H1 (cell line): ENCODE results near the gene SDR39U1. TPM values are rescaled to one million over a fixed set of nuclear protein-coding genes. Genes with fewer than 3 reads are reported as not detected.

Experiments
- CTCF ChIA-PET: fragments of 300-600 bp; sonication (Branson Sonifier 250); formaldehyde crosslinking; loops from one replicate; lab custom pipeline; 2021; ENCODE audit not compliant: partially characterized antibody; lab: Charles Lee
- POLR2A ChIA-PET: fragments of 300-600 bp; sonication (Branson Sonifier 250); formaldehyde crosslinking; loops from one replicate; lab custom pipeline; 2021; ENCODE audit warnings: inconsistent platforms; ENCODE audit not compliant: partially characterized antibody; lab: Charles Lee
- DNase-seq, 2 experiments: peaks; one replicate each; pipeline versions ENCODE4 v3.0.0 to v3.0.0-alpha.2; 2010 to 2022; ENCODE audit warnings: low spot score in 2 of 2, low read depth in 1 of 2, mixed read lengths in 1 of 2
- FAIRE-seq: peaks from 2 replicates; lab custom pipeline; 2011; peaks lifted over from hg19 to GRCh38; lab: Jason Lieb, UNC
- H2AFZ ChIP-seq: 2 replicates; pipeline ENCODE4 v1.8.1; 2012; ENCODE audit warnings: low read length, inconsistent platforms
- H2AK5ac ChIP-seq: 2 replicates; pipeline ENCODE4 v1.6.1; 2013; ENCODE audit warnings: low read depth, low read length
- H2BK120ac ChIP-seq: replicated peaks from 2 replicates; pipeline ENCODE3; 2013; ENCODE audit warnings: low read depth, low read length, inconsistent platforms
- H2BK12ac ChIP-seq: 2 replicates; pipeline ENCODE4 v1.6.1; 2013; ENCODE audit warnings: low read depth, low read length
- H2BK15ac ChIP-seq: 2 replicates; pipeline ENCODE4 v1.6.1; 2013; ENCODE audit warnings: low read length
- H2BK20ac ChIP-seq: 2 replicates; pipeline ENCODE4 v1.6.1; 2013; ENCODE audit warnings: low read length
- H2BK5ac ChIP-seq: 2 replicates; pipeline ENCODE4 v1.6.1; 2013; ENCODE audit warnings: low read depth, low read length
- H3K14ac ChIP-seq: 2 replicates; pipeline ENCODE4 v1.6.1; 2013; ENCODE audit warnings: inconsistent platforms; ENCODE audit not compliant: insufficient read length
- H3K18ac ChIP-seq: 2 replicates; pipeline ENCODE4 v1.6.1; 2013; ENCODE audit warnings: low read length; ENCODE audit errors: extremely low read depth
- H3K23ac ChIP-seq: 2 replicates; pipeline ENCODE4 v1.6.1; 2013; ENCODE audit warnings: inconsistent platforms; ENCODE audit not compliant: insufficient read length
- H3K23me2 ChIP-seq: 2 replicates; pipeline ENCODE4 v1.6.1; 2013; ENCODE audit warnings: low read depth, low read length
- H3K27ac ChIP-seq: 2 replicates; pipeline ENCODE4 v1.6.1; 2011; ENCODE audit warnings: low read depth, low read length, inconsistent platforms
- H3K27me3 ChIP-seq, 4 experiments: replicated peaks in 1 of 4; 1 replicate in 1 of 4; 2 replicates in 3 of 4; pipeline versions ENCODE4 v1.6.1 to v1.8.1; 2011 to 2013; ENCODE audit warnings: low read length in 3 of 4, mild to moderate bottlenecking in 3 of 4, inconsistent platforms in 2 of 4, mixed read lengths in 2 of 4, moderate library complexity in 1 of 4; ENCODE audit not compliant: control insufficient read depth in 3 of 4, insufficient read depth in 3 of 4; ENCODE audit errors: extremely low read depth in 1 of 4
- H3K36me3 ChIP-seq, 4 experiments: 2 replicates each; pipeline versions ENCODE4 v1.6.1 to v1.8.1; 2011 to 2013; ENCODE audit warnings: mild to moderate bottlenecking in 4 of 4, low read length in 3 of 4, moderate library complexity in 2 of 4, control low read depth in 1 of 4, inconsistent platforms in 1 of 4; ENCODE audit not compliant: insufficient read depth in 4 of 4, control insufficient read depth in 2 of 4
- H3K4ac ChIP-seq: replicated peaks from 2 replicates; pipeline ENCODE3; 2013; ENCODE audit warnings: low read length, low read depth, mixed read lengths, inconsistent platforms; ENCODE audit not compliant: insufficient read length
- H3K4me1 ChIP-seq, 4 experiments: replicated peaks in 1 of 4; 1 replicate in 1 of 4; 2 replicates in 3 of 4; pipeline versions ENCODE4 v1.6.1 to v1.8.1; 2011 to 2013; ENCODE audit warnings: low read length in 3 of 4, inconsistent platforms in 2 of 4, mixed read lengths in 1 of 4; ENCODE audit not compliant: insufficient read depth in 4 of 4, control insufficient read depth in 3 of 4
- H3K4me2 ChIP-seq, 2 experiments: 2 replicates each; pipeline versions ENCODE4 v1.6.1 to v1.8.1; 2011 to 2013; ENCODE audit warnings: low read depth in 2 of 2, low read length in 2 of 2, control low read depth in 1 of 2, inconsistent platforms in 1 of 2, mild to moderate bottlenecking in 1 of 2; ENCODE audit not compliant: insufficient read depth in 1 of 2
- H3K4me3 ChIP-seq, 4 experiments: fragments of 200-600, 300-600 bp in 1 of 4; sonication (generic), shearing (Covaris generic), sonication (Bioruptor Twin) in 1 of 4; 2 replicates each; pipeline versions ENCODE4 v1.5.1 to v1.8.1; 2011 to 2016; ENCODE audit warnings: low read length in 4 of 4, low read depth in 3 of 4, control low read depth in 2 of 4, inconsistent platforms in 2 of 4, mild to moderate bottlenecking in 2 of 4, mixed read lengths in 1 of 4, moderate library complexity in 1 of 4; ENCODE audit not compliant: insufficient read depth in 2 of 4; ENCODE audit errors: extremely low read depth in 1 of 4
- H3K56ac ChIP-seq: replicated peaks from 2 replicates; pipeline ENCODE3; 2013; ENCODE audit warnings: low read depth, mild to moderate bottlenecking, mixed read lengths, low read length, inconsistent platforms; ENCODE audit not compliant: insufficient read length
- H3K79me1 ChIP-seq: 2 replicates; pipeline ENCODE4 v1.6.1; 2013; ENCODE audit warnings: low read depth, low read length, control low read depth
- H3K79me2 ChIP-seq, 2 experiments: 2 replicates each; pipeline versions ENCODE4 v1.6.1 to v1.8.1; 2012 to 2013; ENCODE audit warnings: low read length in 2 of 2, mild to moderate bottlenecking in 2 of 2, inconsistent platforms in 1 of 2; ENCODE audit not compliant: insufficient read depth in 2 of 2, control insufficient read depth in 1 of 2
- H3K9ac ChIP-seq, 4 experiments: replicated peaks in 1 of 4; 1 replicate in 1 of 4; 2 replicates in 3 of 4; pipeline versions ENCODE4 v1.6.1 to v1.8.1; 2011 to 2013; ENCODE audit warnings: low read depth in 3 of 4, low read length in 3 of 4, control low read depth in 2 of 4, mild to moderate bottlenecking in 2 of 4, moderate library complexity in 2 of 4, inconsistent platforms in 1 of 4; ENCODE audit errors: extremely low read depth in 1 of 4
- H3K9me3 ChIP-seq, 2 experiments: 2 replicates each; pipeline versions ENCODE4 v1.6.1 to v1.8.1; 2012 to 2013; ENCODE audit warnings: mild to moderate bottlenecking in 2 of 2, moderate library complexity in 2 of 2, control low read depth in 1 of 2, inconsistent platforms in 1 of 2, low read depth in 1 of 2, low read length in 1 of 2, mixed read lengths in 1 of 2; ENCODE audit not compliant: insufficient read depth in 2 of 2
- H4K20me1 ChIP-seq, 2 experiments: replicated peaks in 1 of 2; 2 replicates each; pipeline versions ENCODE3 to v1.8.1; 2011 to 2013; ENCODE audit warnings: inconsistent platforms in 2 of 2, low read length in 2 of 2, mild to moderate bottlenecking in 1 of 2; ENCODE audit not compliant: insufficient read depth in 2 of 2, control insufficient read depth in 1 of 2
- H4K5ac ChIP-seq: 2 replicates; pipeline ENCODE4 v1.6.1; 2013; ENCODE audit warnings: low read length, low read depth, mixed read lengths, inconsistent platforms; ENCODE audit not compliant: insufficient read length
- H4K8ac ChIP-seq: 2 replicates; pipeline ENCODE4 v1.8.0; 2013; ENCODE audit warnings: mild to moderate bottlenecking, moderate library complexity, low read length, inconsistent platforms; ENCODE audit not compliant: insufficient read depth; ENCODE audit errors: extremely low read depth
- H4K91ac ChIP-seq: replicated peaks from 2 replicates; pipeline ENCODE3; 2013; ENCODE audit warnings: low read length, mixed read lengths, inconsistent platforms; ENCODE audit not compliant: insufficient read length
- ASH2L ChIP-seq: fragments of 200-600, 300-600 bp; sonication (generic); IDR thresholded peaks from one replicate; pipeline ENCODE4 v1.7.1; 2017; ENCODE audit warnings: low read length
- CBX8 ChIP-seq: fragments of 300-800, 300-1000 bp; sonication (generic); IDR thresholded peaks from 2 replicates; pipeline ENCODE4 v1.7.1; 2016; ENCODE audit warnings: low read depth, low read length, borderline replicate concordance
- CHD1 ChIP-seq: IDR thresholded peaks from 2 replicates; pipeline ENCODE4 v1.6.1; 2012; ENCODE audit warnings: low read depth, low read length, improper control_type of control experiment
- EGR1 ChIP-seq: IDR thresholded peaks from 2 replicates; pipeline ENCODE4 v1.6.1; 2011; ENCODE audit warnings: low read depth, low read length, borderline replicate concordance
- JUN ChIP-seq: IDR thresholded peaks from 2 replicates; pipeline ENCODE4 v1.6.1; 2011; ENCODE audit warnings: low read depth, mild to moderate bottlenecking, improper control_type of control experiment, low read length
- KDM5A ChIP-seq: fragments of 200-600 bp; IDR thresholded peaks from 2 replicates; pipeline ENCODE4 v1.7.1; 2012; ENCODE audit warnings: mild to moderate bottlenecking, low read length, inconsistent platforms, mixed read lengths
- NANOG ChIP-seq: IDR thresholded peaks from 2 replicates; pipeline ENCODE4 v1.6.1; 2011; ENCODE audit warnings: low read length, low read depth, mild to moderate bottlenecking, inconsistent platforms; ENCODE audit not compliant: insufficient read depth, poor library complexity, severe bottlenecking
- PHF8 ChIP-seq: fragments of 200-600 bp; sonication (generic); conservative IDR thresholded peaks from 2 replicates; pipeline ENCODE4 v1.7.1; 2012; ENCODE audit warnings: low read depth, mild to moderate bottlenecking, inconsistent platforms, low read length, moderate library complexity
- SIN3A ChIP-seq, 2 experiments: IDR thresholded peaks in 1 of 2; conservative IDR thresholded peaks in 1 of 2; 2 replicates each; pipeline ENCODE4 v1.6.1; 2011 to 2012; ENCODE audit warnings: low read length in 2 of 2, improper control_type of control experiment in 1 of 2, low read depth in 1 of 2, mild to moderate bottlenecking in 1 of 2
- SIRT6 ChIP-seq: IDR thresholded peaks from one replicate; pipeline ENCODE4 v1.7.1; 2012; ENCODE audit warnings: low read length, inconsistent platforms
- SP1 ChIP-seq: IDR thresholded peaks from 2 replicates; pipeline ENCODE4 v1.6.1; 2011; ENCODE audit warnings: low read depth, low read length
- SUZ12 ChIP-seq: fragments of 200-600 bp; sonication (generic); IDR thresholded peaks from 2 replicates; pipeline ENCODE4 v1.6.1; 2012; ENCODE audit warnings: mild to moderate bottlenecking, inconsistent platforms, low read length, moderate library complexity, mixed read lengths
- TBP ChIP-seq: IDR thresholded peaks from 2 replicates; pipeline ENCODE4 v1.6.1; 2011; ENCODE audit warnings: low read depth, low read length, improper control_type of control experiment
- WGBS, 2 experiments: shearing (Covaris generic) in 1 of 2; methylation state at CpG; one replicate each; pipeline versions ENCODE4 v1.1.6 to v1.1.7; 2013 to 2015; ENCODE audit warnings: low lambda C conversion rate in 2 of 2, mixed read lengths in 2 of 2, inconsistent platforms in 1 of 2, low coverage in 1 of 2, missing lambda C conversion rate in 1 of 2; ENCODE audit not compliant: insufficient replicate concordance in 2 of 2, insufficient coverage in 1 of 2, insufficient read length in 1 of 2; ENCODE audit errors: extremely low coverage in 1 of 2, missing lambda C conversion rate in 1 of 2; 5-methylcytosine and 5-hydroxymethylcytosine counted together
- polyA plus RNA-seq, 7 experiments: library from polyadenylated mRNA; depleted of rRNA in 3 of 7; stranded (reverse) in 5 of 7; unstranded in 2 of 7; fragments of >200 nt in 5 of 7; fragments of 200-250 nt in 2 of 7; gene quantifications; 1 replicate in 5 of 7; 2 replicates in 1 of 7; 4 replicates in 1 of 7; pipeline versions ENCODE4 v1.2.1 to v1.2.3, GENCODE V29; 2011 to 2013; ENCODE audit warnings: missing spikeins in 2 of 7, mixed read lengths in 2 of 7
- total RNA-seq: library from RNA; stranded (reverse); fragmentation: NEBNext Ultra II Directional; extraction: Animal tissue kit (Norgen Biotek cat#: 25700); gene quantifications from 2 replicates; pipeline ENCODE4 v1.2.1, GENCODE V29; 2021
- TF ChIP-seq, protein P1 (sequence below): IDR thresholded peaks from 2 replicates; pipeline ENCODE4 v1.6.1; 2011; ENCODE audit warnings: low read length, improper control_type of control experiment

The SDR39U1 gene
- total and polyA plus RNA-seq, 2 of the 8 experiments (the other 6 are each of a cell fraction or from before 2014, with no cell fraction given) = 46.7 to 98.8 TPM

DNA sequence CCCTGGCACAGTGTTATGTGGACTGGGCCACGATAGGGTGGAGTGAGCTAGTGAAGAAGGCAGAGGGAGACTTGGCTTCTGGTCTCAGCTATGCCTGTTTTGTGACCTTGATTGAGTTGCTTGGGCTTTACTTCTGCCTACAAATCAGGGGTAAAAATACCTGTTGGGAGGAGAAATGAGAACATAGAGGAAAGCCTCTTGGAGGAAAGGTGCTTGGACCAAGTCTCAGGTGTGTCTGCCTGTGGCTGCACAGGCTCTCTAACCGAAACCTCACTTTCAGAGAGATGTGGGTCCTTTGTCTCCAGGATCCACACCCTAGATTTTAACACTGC, 4.9 kb downstream of the SDR39U1 start:
- Histone ChIP-seq H2BK15ac (no peak overlapping the region), H2BK12ac (no peak overlapping the region), H3K4ac (no peak overlapping the region), H3K14ac (no peak overlapping the region), H3K23ac (no peak overlapping the region), H2BK20ac (no peak overlapping the region), H3K79me1 (no peaks in the 10 kb centered on the region; the same call in 1 of the 2 replicates), H3K27ac (no peak overlapping the region), H3K4me1 (no peaks in the 10 kb centered on the region; a peak in 2 of 7 replicates), H2BK120ac (no peak overlapping the region), H3K27me3 (no peaks in the 10 kb centered on the region), H3K23me2 (peaks cover 6% of the 10 kb centered on the region), H4K20me1 (peaks cover 1 to 5% of the 10 kb centered on the region in 2 experiments), H3K4me2 (no peak overlapping the region), H2AK5ac (no peak overlapping the region), H4K5ac (no peak overlapping the region), H3K9ac (no peak overlapping the region), H4K91ac (no peak overlapping the region), H3K79me2 (no peaks in the 10 kb centered on the region), H3K36me3 (peaks cover 10 to 26% (median 14%) of the 10 kb centered on the region in 4 experiments; a peak in 7 of 8 replicates), H2BK5ac (no peak overlapping the region), H4K8ac (no peak overlapping the region), H3K4me3 (no peak overlapping the region), H2AFZ (no peak overlapping the region), H3K18ac (no peak overlapping the region), H3K56ac (no peak overlapping the region), H3K9me3 (no peaks in the 10 kb centered on the region)
- ChIA-PET CTCF (interaction anchor here (1.0 to 21.3 kb wide), 18 partner anchors 11 to 195 kb away, joined by 3 to 664 read pairs (median 20); partner anchors contain the start of genes ADCY4, CIDEB, RIPK3 and TINF2), POLR2A (interaction anchor here (0.7 to 3.2 kb wide), 13 partner anchors 9 to 138 kb away, joined by 3 to 25 read pairs (median 3); partner anchors contain the start of genes ADCY4, CBLN3, DHRS1 and LTB4R)
- 89% methylated on average over 2 of the region's 2 CpGs; no CpG with 5 or more reads in 1 of the 2 experiments for WGBS, 2 experiments
- no peak for FAIRE-seq
- DNase-seq = no peak
- no peak for TF ChIP-seq EGR1
- no peak for TF ChIP-seq SP1
- no peak for TF ChIP-seq SUZ12
- no peak for TF ChIP-seq JUN
- TF ChIP-seq KDM5A = no peak
- no peak for TF ChIP-seq PHF8
- TF ChIP-seq CHD1 = no peak
- no peak for TF ChIP-seq NANOG
- no peak for TF ChIP-seq SIN3A (conservative IDR thresholded peaks at IDR 0.05 in 1 of 2, IDR thresholded peaks at IDR 0.05 in 1 of 2; ENCODE audit: low read depth in 1 of 2, low read length in 2 of 2)
- TF ChIP-seq, protein P1, sequence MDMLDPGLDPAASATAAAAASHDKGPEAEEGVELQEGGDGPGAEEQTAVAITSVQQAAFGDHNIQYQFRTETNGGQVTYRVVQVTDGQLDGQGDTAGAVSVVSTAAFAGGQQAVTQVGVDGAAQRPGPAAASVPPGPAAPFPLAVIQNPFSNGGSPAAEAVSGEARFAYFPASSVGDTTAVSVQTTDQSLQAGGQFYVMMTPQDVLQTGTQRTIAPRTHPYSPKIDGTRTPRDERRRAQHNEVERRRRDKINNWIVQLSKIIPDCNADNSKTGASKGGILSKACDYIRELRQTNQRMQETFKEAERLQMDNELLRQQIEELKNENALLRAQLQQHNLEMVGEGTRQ = no peak
- no peak for TF ChIP-seq SIRT6
- TF ChIP-seq ASH2L = no peak
- TF ChIP-seq CBX8 = no peak
- no peak for TF ChIP-seq TBP
